GM18526 (cell line): Measurements from ENCODE around the gene BICDL1.

Experiments
- POLR2A ChIP-seq: IDR thresholded peaks from 3 replicates; pipeline ENCODE4 v1.6.1; 2011; ENCODE audit not compliant: insufficient read length; ENCODE audit errors: extremely low read depth

Gene BICDL1

DNA sequence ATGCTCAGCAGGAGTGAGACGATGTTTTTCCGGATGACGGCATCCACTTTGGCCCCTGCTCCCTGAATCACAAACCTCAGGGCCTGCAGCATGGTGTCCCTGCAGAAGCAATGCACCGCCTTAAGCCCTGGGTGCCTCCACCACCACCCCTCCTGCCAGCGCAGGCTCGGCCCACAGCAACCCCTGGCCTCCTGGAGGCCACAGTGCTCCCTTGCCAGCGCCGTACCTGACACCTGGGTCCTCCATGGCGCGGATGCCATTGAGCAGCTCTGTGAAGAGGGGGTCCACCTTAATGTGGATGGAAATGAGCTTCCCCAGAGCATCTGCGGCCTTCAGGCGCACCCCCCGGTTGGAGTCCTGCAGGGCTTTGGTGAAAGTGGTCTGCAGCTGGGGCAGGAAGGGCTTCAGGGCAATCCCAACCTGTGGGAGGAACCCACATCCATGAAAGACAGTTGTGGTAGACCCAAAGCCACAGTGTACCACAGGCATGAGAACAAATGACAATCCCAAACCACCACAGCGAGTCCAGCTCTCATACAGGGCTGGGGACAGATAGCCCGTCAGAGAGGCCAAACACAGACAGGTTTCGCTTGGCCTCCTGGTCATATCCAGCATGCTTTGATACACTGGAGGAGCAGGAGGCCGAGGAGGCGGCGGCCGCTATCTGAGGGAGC, 145.4 kb downstream of the BICDL1 start:
- TF ChIP-seq POLR2A = no peak

DNA sequence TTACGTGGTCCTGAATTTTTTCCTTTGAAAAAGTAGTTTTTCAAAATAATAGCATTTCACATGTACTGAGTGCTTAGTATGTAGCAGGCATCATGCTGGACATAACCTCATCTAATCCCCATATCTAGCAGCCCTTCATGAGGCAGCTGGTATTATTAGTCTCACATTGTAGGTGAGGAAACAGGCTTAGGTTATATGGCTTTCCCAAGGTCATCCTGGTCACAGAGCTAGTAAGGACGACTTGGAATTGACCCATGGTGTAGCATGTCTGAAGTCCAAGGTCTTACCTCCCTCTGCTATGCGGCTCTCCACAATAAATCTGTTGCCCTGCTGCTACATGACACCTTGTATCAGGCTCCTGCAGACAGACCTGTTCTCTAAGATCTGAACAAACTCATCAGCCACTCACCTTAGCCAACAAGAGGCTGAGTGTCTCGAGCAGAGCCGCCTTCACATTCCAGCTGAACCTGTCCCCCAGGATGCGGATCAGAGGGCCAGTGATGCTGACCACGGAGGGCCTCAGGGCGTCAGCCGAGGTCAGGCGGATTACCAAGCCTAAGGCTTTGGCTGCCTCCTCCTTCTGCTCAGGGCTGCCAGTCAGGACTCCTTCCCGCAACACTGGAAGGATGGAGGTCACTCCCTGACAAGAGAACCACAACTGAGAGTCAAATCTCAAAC, 147.2 kb downstream of the BICDL1 start:
- no peak for TF ChIP-seq POLR2A

DNA sequence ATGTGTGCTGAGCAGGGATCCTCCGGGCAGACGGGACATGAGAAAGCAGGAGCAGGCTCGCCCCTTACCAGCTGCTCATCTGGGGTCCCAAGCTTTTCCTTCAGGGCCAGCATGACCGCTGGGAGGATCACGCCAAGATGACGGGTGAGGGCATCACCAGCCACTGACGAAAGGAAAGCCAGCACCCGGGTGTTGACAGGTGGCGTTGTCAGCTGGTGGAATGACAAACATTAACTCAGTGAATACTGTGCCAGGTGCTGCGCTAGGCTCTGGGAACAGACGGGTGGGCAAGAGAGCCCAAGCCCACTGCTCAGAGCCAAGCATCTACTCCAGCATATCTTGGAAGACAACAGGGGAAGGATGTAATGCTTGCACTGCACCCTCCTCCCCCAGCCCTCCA, 148.8 kb downstream of the BICDL1 start:
- no peak for TF ChIP-seq POLR2A

DNA sequence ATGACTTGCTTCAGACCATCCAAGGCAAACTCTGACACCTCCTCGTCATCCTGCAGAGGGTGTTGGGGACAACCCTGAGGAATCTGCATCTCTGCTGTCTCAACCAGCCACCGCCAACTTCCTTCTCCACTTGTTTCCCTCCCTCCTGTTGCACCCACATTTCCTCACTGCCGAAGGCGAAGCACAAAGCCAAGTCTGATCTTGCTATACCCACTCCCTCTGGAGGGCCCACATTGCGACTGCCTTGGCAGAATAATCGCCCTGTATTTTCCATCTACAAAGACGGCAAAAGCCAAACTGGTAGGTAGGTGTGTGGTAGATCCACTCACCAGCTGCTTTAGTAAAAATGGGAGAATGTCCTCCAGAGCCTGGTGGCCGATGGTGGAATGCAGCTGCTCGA, 149.3 kb downstream of the BICDL1 start:
- no peak for TF ChIP-seq POLR2A

DNA sequence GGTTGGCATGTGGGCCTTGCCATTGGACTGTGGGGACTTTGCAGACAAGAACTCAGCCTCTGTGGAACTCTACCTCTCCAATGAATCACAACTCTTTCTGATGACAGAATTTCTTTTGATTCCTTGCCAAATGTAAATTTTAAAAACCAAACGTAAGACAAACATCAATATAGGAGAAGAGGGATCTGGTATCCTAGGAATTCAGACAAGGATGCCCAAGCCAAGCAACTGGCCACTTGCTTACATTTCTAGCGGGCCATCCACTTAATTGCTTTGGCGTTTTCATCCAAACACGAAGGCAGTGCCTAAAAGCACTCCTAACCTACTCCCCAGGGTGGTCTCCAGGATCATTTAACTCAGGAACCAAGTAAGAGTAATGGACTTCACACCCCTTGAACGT, 150.9 kb downstream of the BICDL1 start:
- TF ChIP-seq POLR2A = no peak

DNA sequence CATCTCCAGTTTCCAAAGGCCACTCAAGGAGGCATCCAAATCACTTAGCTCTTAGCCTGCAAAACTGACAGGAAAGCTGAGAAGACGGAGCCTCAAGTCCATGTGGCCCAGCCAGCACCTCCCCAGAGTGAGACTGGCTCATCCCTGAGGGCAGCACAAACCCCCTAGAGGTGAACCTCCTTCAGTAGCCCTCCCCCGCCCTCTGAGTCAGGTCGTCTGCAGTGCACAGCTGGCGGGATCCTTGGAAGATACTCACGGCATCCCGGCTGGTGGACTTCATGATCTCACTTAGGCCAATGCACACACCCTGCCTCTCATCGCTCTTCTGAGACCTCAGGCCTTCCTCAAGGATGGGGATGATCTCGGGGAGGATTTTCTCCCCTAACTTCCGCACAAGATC, 151.6 kb downstream of the BICDL1 start:
- TF ChIP-seq POLR2A = no peak

DNA sequence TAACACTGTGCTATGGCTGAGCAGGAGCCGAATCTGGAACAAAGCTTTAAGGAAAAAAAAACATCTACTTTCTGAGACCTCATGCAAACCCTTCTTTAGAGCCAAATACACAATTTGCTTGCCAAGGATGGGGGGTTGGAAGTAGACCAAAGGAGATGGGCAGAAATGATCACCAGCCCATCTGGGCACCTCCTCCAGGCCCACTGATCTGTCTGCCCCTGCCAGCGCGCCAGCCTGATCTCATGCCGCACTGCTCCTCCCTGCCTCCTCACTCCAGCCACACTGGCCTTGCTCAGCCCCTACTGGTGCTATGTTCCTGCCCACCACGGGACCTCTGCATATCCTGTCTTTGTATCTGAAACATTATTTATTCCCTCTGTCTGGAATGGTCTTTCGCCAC, 152.3 kb downstream of the BICDL1 start:
- no peak for TF ChIP-seq POLR2A

DNA sequence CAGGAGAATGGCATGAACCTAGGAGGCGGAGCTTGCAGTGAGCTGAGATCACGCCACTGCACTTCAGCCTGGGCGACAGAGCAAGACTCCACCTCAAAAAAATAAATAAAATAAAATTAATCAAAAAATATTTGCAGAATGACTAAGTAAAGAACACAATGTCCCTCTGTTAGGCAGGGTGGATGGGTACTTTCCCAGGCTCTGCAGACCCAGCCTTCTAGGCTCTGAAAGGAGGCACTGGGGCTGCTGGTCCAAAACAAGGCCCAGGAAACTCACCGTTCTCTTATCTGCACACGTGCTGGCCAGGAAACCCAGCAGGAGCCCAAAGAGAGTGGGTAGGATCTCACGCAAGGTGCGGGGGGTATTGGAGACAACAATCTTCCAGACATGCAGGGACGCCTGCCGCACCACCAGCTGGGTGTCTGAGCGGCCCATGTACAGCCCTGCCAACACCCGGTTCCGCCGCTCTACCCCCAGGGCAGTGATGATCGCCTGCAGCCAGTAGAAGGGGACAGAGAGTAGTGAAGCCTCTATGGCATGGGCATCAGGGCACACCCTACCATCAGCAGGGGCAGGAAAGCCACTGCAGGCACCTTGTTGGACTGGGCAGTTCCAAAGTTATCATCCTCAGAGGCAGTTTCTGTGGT, 153.3 kb downstream of the BICDL1 start:
- TF ChIP-seq POLR2A = no peak
